ENCODE measurements around the gene SSU72.
"Not testable (repeated sequence)": the region's sequence is repeated elsewhere in the genome, so short reads cannot be mapped to it uniquely, and the experiment has no call there.

SSU72 gene

DNA sequence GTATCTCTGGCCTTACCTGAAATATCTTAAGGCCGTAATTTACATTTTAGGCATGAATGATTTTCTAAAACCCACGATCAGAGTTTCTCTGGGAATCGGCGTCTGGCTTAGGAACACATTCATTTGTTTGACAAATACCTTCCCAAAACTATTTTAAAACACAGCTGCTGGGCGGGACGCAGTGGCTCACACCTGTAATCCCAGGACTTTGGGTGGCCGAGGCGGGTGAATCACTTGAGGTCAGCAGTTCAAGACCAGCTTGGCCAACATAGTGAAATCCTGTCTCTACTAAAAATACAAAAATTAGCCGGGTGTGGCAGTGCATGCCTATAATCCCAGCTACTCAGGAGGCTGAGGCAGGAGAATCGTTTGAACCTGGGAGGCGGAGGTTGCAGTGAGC is 17.7 kb downstream of the SSU72 start:
- not testable (repeated sequence) for DNase-seq

DNA sequence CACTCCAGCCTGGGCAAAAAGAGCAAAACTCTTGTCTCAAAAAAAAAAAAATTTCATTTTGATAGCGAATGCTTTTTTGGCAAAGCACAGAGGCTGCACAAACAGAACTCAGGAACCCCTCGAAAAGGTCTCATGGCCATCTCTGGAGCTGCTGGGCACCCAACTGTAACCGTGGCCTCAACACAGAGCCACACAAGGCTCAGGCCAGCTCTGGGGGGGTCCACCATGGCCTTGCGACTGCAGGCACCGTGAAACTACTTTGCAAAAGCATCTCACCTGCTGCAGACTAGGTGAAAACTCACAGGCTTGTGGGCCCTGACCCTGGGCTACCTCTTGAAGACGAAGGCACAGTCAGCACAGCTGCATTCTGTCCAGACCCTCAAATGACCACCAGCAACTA is 18.2 kb downstream of the SSU72 start:
- DNase-seq: no peak

DNA sequence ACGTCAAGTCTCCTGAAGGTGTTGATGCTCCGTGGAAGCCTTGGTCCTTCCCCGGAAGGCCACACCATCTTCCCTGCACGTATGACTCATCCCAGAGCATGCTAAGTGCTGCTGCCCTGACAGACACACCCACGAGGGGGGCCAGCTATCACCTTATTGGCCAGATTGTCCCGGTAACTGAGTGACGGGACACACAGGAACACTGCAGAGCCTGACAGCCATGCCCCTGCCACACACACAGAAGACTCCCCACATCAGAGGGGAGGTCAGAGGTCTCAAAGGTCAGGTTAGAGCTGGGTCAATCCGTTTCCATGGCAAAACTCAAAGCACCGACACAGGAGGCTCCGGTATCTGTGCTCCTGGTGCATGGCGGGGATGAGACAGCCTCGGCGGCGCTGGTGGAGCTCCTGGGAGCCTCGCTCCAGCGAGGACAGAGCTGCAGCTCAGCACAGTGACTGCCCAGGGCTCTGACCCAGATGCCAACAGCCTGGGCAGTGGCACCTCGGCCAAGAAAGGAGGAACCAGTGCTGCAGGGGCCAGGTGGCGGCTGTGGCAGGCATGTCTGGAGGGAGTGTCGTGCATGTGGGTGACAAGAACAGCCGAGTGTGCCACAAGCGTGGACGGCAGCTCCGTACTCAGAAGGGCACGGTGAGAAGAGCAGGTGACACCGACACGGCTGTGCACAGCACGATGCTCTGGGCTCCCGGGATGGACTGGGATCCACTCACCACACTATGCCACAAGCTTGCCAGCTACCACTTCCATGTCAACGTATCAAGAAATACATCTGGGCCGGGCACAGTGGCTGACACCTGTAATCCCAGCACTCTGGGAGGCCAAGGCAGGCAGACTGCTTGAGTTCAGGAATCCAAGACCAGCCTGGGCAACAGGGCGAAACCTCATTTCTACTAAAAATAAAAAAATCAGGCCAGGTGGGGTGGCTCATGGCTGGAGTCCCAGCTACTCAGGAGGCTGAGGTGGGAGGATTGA is 19.4 kb downstream of the SSU72 start:
- DNase-seq: no peak

DNA sequence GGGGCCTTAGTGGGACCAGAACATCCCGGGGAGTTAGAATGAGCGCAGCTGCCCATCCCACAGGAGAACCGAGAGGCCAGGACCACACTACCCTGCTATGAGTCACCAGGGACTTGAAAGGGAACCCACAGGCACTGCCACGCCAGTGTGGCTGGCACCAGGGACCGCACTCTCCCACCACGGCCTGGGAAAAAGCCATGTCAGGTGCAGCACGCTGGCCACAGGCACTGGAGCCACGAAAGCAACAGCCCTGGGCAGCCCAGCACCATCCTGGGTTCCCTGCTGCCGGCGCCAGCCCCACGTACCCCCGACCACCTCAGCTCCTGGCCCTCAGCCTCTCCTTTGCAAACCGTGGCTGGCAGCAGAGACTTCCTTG is 20.1 kb downstream of the SSU72 start:
- DNase-seq: no peak

DNA sequence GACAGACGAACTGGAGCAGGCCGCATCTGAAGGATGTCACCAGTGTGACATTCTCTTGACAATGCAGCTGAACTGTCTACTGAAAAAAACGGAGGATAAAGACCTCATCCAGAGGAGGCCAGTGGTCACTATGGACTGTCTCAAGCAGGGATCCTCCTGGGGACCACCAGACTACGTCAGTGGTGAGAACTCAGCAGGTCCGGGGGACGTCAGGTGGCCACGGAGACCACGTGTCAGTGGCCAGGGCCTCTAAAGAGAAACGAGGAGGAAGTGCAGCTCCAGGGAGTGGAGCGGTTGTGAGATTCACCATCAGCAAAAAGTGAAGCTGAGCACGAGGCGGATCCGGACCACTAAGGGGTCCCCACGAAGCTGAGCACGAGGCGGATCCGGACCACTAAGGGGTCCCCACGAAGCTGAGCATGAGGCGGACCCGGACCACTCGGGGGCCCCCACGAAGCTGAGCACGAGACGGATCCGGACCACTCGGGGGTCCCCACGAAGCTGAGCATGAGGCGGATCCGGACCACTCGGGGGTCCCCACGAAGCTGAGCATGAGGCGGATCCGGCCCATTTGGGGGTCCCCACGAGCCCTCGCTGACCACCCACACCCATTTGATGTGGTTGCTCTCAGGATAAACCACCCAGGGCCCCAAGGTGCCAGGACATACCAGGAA is 20.7 kb downstream of the SSU72 start:
- DNase-seq: no peak

DNA sequence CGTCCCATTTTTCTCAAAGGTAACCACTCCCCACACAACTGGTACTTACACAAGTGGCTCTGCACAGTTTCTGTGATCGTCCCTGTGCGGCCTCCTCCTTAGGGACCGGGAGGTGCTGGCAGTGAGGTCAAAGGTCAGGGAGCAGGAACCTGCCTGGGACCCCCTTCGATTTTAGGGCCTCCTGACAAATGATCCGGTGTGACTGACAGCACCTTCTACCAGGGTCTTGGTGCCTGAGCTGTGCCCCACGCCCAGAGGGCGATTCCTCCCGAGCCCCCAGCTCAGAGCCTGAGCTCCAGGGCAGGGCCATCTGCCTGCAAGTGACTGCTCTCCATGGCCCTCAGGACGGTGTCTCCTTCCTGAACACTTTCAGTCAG is 22.4 kb downstream of the SSU72 start:
- DNase-seq: no peak

DNA sequence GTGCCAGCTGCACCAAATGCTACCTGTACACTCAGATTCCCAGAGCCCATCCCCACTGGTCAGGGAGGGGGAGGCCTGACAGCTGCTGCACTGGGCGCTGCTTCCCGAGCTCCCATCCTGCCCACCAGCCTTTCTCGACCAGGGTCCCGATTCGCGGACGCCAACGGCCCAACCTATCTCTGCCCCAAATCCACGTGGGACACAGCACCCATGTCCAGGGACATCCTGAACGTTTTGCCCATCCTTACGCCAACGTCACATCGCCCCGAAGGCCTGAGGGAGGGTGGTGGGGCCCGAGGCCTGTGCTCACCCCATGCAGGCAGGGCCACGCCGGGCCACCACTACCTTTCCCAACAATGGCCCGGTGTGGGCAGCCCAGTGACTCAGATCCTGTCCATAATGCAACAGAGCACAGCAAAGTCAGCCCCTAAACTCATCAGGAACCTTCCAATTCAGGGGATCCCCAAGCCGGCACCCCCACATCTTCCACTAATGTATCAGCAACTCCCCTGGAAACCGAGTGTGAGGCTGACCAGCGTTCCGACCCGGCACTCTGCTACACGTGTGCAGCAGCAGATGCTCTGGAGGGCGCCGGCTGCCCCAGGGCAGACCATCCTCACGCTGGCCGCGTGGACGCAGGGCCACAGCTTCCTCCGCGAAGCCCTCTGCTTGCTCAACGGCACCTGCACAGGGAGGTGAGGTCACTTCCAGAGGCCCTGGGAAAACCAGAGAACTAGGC is 23.0 kb downstream of the SSU72 start:
- no peak for DNase-seq

DNA sequence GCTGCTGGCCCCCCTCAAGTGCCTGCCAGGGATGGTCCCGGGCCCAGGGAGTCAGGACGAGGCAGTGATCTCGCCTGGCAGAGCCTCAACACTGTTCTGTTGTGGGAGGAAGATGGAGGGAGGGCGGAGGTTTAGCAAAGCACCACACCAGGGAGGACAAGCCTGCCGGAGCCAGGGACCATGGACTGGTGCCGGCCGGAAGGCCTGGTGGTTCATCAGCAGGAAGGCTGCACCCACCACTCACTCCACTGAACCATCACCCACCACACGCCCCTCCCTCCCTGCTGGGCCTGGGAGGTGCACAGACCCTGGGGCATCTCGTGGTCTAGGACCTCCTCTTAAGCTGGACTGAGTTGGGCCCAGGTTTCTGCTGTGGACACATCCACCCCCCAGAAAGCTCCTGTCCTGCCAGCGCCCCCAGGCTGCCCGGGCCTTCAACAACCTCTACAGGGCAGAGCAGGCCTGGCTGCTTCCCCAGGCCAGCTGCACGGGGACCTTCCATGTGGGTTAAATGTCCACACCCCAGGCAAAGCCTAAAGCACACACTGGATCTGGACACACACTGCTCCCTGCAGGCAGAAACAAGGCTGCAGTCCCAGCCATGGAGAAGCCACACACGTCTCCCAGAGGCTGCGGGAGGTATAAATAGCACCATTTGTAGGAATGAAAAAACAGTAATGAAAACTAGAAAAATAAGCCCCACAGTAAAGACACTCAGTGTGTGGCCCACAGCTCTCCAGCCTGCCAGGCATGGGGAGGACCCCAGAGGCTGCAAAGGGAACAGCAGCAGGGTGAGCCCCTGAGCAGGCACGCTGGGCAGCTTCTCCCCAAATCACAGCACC is 23.9 kb downstream of the SSU72 start:
- no peak for DNase-seq

DNA sequence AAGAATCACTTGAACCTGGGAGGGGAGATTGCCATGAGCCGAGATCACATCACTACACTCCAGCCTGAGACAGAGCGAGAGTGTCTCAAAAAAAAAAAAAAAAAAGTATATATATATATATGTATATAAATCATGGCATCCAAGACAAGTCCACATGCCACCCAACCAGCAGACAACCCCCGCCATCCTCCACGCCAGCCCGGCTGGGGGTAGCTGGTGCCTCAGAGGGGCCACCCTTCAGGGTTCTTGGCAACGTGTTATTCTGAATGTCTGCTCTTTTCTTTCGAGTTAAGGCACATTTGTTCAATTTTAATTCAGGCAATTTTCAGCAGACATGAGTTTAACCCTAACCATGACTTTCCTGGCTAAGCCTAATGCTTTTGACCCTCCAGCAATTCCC is 24.6 kb downstream of the SSU72 start:
- no peak for DNase-seq

DNA sequence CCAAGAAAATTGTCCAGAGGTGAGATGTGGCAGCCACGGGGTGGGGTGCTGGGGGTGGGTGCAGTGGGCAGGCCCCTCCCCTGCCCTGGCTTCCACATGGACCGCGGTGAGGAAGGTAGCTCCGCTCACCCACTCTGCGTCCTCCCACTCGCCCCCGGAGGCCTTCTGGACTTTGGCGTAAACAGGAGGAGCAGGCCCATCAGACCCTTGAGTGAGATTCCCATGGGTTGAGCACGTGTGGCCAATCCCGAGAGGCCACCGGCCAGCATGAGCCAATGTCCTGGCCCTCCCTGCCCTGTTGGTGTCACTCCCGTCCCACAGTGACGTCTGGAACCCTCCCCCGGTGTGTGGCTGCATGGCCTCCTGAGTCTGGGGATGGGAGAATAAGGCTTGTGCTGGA is 26.1 kb downstream of the SSU72 start:
- DNase-seq: no peak

DNA sequence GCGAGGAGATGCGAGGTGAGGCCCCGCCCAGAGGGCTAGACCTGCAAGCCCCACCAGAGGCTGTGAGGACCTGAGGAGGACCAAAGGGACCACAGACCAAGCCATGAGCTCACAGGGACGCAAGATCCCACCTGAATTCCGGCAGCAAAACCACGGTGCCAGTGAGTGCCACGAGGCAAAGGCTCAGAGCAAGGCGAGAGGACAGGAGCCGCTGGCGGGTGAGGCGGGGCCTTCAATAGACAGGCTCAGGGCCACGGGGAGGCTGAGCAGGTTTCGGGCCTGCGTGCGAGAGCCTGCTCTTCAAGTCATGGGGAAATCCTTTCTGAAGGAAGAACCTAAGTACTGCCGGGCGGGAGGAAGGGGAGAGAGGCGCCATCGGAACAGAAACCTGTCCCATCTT is 27.2 kb downstream of the SSU72 start:
- no peak for DNase-seq

DNA sequence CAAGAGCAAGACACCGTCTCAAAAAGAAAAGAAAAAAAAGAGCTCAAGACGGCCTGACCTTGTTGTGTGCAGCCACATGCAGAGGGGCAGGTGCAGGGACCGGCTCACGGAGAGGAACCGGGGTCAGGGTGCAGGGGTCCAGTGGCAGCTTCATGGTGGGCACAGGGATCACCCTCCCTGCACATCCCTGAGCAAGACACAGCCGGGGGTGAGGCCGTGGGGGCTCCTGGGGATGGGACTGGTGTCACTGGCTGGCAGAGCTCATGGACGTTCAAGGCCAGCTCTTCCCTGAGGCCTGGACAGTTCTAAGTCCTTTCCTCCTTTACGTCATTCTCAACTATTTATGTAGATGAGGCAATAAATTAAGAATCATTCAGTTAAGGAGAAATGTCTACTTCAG is 27.7 kb downstream of the SSU72 start:
- DNase-seq: no peak

DNA sequence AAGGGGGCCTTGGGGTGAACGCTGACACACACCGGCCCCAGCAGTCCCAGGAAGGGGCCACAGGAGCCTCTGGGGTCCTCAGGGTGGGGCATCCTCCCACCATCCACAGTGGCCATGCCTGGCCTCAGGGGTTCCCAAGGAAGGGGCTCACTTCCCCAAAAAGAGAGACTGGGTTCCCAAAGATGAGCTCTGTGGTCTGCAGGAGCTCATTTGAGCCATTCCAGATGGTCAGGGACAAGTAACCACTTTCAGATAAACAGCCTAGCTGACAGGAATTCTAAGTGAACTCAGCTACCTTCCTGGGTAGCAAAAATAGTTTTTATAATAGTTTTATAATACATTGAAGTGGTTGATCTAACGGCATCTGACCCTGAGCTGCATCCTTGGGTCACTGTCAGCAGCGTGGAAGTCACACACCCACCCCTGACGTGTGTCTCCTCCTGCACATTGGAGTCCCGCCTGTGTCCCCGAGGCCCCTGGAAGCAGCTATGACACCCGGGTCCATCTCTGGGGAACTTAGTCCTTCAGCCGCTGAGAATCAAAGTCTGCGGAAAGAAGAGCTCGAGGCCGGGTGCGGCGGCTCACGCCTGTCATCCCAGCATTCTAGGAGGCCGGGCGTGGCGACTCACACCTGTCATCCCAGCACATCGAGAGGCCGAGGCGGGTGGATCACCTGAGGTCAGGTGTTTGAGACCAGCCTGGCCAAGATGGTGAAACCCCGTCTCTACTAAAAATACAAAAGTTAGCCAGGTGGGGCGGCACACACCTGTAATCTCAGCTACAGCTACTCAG is 28.5 kb downstream of the SSU72 start:
- no peak for DNase-seq

DNA sequence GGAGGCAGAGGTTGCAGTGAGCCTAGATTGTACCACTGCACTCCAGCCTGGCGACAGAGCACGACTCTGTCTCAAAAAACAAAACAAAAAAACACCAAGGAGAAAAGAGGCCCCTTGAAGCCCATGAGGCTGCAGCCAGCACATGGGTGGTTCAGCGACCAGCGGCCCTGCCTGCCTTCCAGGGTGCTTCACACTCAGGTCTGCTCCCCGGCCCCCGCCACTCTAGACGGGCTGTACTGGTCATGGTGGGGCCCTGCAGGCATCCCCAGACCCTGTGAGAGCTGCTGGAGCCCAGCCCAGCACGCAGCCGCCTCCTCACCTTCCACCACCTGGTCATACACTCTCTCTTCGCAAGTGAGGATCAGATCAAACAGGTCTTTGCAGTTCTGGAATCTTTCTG is 30.1 kb downstream of the SSU72 start:
- no peak for DNase-seq

DNA sequence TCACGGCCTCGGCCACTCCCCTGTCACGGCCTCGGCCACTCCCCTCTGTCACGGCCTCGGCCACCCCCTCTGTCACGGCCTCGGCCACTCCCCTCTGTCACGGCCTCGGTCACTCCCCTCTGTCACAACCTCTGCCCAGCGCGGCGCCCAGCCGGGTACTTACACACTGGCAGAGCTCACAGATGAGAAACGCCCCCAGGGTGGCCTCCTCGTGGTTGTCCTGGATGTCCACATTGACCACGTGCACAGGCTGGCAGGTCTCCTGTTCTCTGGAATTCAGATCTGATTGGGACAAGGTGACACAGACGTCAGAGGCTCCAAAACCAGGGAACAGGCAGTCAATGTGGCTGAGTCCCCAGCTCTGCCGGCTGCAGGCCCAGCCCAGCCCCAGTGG is 31.0 kb downstream of the SSU72 start:
- DNase-seq: no peak

DNA sequence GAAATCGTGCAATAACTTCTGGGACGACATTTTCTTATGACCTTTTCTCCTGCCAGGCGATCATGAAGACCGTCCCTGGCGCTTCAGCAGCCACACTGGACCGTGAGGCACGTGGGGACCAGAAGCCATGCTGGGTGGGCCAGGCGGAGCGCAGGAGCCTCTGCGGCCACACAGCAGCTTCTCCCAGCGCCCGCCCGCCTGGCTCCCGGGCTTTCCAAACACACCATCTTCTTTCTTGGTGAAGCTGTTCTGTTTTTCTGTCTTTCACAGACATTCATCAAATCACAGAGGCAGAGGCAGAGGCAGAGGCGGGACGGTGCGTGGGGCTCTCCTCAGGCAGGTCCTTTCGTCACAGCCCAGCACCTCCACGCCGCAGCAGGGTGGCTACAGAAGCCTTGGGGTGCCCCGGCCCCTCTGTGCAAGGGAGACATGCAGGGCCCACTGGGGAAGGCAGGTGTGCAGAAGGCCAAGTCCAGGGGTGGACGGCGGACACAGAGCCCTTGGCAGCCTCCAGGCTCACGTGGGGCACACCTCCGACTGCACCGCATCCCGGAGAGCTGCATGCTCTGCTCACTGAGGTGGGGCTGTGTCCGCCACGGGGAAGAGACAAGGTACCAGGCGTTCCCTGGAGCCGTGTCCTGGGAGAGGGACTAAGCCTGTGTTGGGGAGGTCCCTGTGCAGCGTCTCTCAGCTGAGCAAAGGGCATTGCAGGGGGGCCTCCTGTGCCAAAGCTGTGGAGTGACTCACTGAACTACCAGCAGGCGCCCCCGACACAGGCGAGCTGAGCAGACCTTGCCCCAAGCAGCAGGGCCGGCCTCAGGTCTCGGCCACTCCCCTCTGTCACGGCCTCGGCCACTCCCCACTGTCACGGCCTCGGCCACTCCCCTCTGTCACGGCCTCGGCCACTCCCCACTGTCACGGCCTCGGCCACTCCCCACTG is 31.6 kb downstream of the SSU72 start:
- no peak for DNase-seq

DNA sequence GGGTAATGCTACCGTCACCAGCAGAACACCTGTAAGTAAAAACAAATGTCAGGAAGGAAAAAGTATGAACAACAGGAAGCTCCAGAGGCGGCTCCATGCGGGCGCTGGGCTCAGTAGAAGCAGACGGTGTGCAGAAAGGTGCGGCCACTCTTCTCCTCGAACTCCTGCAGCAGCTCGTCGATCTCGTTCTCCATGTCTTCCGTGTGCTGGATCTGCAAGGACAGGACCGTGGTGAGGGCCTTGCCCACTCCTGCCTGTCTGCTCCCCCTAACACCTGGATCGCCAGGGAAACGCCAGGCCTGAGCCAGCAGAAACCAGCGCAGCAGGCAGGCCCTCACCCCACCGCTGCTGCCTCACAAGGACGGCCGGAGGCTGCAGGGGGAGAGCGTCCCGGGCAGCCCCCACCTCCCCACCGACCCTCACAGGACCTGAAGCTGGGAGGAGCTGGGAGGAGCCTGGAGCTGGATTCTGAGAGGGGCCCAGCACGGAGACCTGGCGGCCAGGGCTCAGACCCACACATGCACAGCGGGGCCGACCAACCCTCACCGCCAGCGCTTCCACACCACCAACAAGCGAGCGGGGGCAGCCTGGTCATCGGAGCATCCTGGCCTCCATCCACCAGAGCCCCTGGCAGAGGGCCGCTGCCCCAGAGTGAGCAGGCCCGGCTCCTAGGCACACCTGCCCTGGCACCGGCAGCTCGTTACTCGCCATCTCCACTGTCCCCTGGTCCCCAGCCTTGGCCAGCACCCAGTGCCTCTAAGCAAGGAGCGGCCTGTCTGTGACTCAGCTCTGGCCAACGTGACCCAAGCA is 32.5 kb downstream of the SSU72 start:
- DNase-seq: no peak

DNA sequence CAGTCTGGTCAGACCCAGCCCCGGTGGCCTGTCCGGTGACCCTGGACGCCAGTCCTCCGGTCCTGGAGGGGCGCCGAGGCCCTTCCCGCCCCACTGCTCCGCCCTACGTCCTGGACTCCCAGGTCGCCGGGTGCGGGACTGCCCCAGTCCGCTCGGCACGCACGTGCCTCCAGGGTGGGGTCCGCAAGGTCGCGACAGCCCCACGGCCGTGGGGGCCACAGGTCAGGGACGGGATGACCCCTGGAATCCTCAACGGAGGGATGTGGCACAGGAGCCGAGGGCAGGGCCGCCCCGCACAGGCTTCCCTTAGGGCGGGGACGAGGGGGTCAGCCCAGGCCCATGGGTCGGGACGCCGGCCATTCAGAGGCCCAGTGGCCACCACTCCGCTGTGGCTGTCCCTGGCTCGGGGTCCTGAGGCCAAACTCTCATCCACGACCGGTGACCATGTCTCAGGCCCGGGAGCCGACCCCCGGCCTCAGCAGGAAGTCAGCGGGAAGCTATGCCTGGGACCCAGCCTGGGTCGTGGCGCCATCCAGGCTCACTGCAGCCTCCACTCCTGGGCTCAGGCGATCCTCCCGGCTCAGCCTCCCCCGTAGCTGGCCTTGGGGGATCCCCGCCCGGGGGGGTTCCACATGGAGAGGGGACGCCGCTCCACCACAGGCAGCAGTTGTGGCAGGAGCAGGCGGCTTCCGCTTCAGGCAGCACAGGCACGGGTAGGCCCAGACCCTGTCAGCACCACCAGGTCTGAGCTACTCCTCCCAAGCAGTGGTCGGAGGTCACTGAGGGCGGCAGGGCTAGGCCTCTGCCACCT is 33.6 kb downstream of the SSU72 start:
- DNase-seq: no peak
